ENCODE results near the gene ZNF428. TPM values are rescaled to one million over a fixed set of nuclear protein-coding genes. Genes with fewer than 3 reads are reported as not detected.

ZNF428 gene
- total RNA-seq, 2 experiments from 2014 or later: 28.5 to 98.1 TPM

- peak overlapping the region; percentile 86 for H3K4me3 ChIP-seq (ENCODE audit: low read depth, low read length, poor library complexity, severe bottlenecking)
- no TSS peak for BruUV-seq (replicated peaks)
- ChIA-PET POLR2A (interaction anchor here (0.5 to 1.0 kb wide), 3 partner anchors 20 to 40 kb away, joined by 3 to 4 read pairs (median 3); partner anchors contain the start of gene XRCC1), CTCF (ENCODE audit: unreplicated experiment) (interaction anchor here (0.5 to 1.1 kb wide), 5 partner anchors 39 to 90 kb away, joined by 3 to 6 read pairs (median 3); no protein-coding TSS in a partner anchor)
- H4K20me1 ChIP-seq (ENCODE audit: insufficient read depth, low read length): no peaks in the 10 kb centered on the region; the same call in 1 of the 2 replicates
- H3K36me3 ChIP-seq (ENCODE audit: insufficient read depth, low read length): peaks cover 26% of the 10 kb centered on the region
- H3K4me1 ChIP-seq (ENCODE audit: insufficient read depth, low read length, poor library complexity, severe bottlenecking): peaks cover 16% of the 10 kb centered on the region
- no peaks in the 10 kb centered on the region for H3K9me2 ChIP-seq (ENCODE audit: insufficient read depth, low read length)
- peak overlapping the region; percentile 79 for H3K4me2 ChIP-seq (ENCODE audit: low read length)
- peak overlapping the region; percentile 29; the same call in 1 of the 2 replicates for H2AFZ ChIP-seq (ENCODE audit: low read length)
- peak; percentile 81 for DNase-seq (ENCODE audit: low spot score)
- TF ChIP-seq EZH2phosphoT487 (IDR thresholded peaks at IDR 0.05; ENCODE audit: borderline replicate concordance, low read depth, low read length) (no peak), CTCF (conservative IDR thresholded peaks at IDR 0.05; ENCODE audit: low read length) (peak; percentile 85)
- H3K9me3 ChIP-seq (ENCODE audit: low read length): no peaks in the 10 kb centered on the region
- intact Hi-C loops (cut with micrococcal nuclease; ENCODE audit: unreplicated experiment): loop anchor here (10.0 kb wide), 2 partner anchors 60 to 150 kb away; partner anchors contain the start of gene ZNF575
- peak overlapping the region; percentile 26 for H3K27ac ChIP-seq (ENCODE audit: low read depth, low read length, poor library complexity, severe bottlenecking)
- H3K79me2 ChIP-seq (ENCODE audit: insufficient read depth, low read depth, low read length): peaks cover 32% of the 10 kb centered on the region
Observed at GRCh38 chr19:43594710-43595604, 24.5 kb downstream of the ZNF428 start.

DNA sequence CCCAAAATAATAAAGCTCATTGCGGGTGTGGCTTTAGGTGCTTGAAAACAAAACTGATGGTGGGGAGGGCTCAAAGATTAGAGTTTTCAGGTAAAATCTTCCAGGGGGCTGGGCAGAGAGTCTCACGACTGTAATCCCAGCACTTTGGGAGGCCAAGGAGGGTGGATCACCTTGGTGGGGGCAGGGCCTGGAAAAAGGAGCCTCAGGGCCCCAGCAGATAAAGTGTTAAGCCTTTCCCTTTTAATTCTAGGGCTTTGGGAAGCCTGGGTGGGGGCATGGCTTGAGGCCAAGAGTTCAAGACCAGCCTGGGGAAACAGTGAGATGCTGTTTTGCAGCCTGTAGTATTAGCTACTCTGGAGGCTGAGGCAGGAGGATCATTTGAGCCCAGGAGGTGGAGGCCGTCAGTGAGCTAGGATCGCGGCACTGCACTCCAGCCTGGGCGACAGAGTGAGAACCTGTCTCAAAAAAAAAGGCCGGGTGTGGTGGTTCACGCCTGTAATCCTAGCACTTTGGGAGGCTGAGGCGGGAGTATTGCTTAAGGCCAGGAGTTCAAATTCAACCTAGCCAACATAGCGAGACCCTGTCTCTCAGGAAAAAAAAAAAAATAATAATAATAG lies 25.2 kb downstream of the ZNF428 start:
- H3K9me3 ChIP-seq (ENCODE audit: low read length): no peaks in the 10 kb centered on the region
- CTCF ChIA-PET (ENCODE audit: unreplicated experiment): interaction anchor here (0.5 to 1.0 kb wide), 4 partner anchors 39 to 89 kb away, joined by 3 to 6 read pairs (median 4); no protein-coding TSS in a partner anchor
- peak overlapping the region; percentile 79; the same call in 1 of the 2 replicates for H3K4me2 ChIP-seq (ENCODE audit: low read length)
- peaks cover 29% of the 10 kb centered on the region for H3K79me2 ChIP-seq (ENCODE audit: insufficient read depth, low read depth, low read length)
- BruUV-seq (replicated peaks): no TSS peak
- peak overlapping the region; percentile 86 for H3K4me3 ChIP-seq (ENCODE audit: low read depth, low read length, poor library complexity, severe bottlenecking)
- peaks cover 20% of the 10 kb centered on the region for H3K4me1 ChIP-seq (ENCODE audit: insufficient read depth, low read length, poor library complexity, severe bottlenecking)
- H3K36me3 ChIP-seq (ENCODE audit: insufficient read depth, low read length): peaks cover 18% of the 10 kb centered on the region
- no peak overlapping the region for H3K27ac ChIP-seq (ENCODE audit: low read depth, low read length, poor library complexity, severe bottlenecking)
- no peak for DNase-seq (ENCODE audit: low spot score)
- no peak overlapping the region for H2AFZ ChIP-seq (ENCODE audit: low read length)
- TF ChIP-seq EZH2phosphoT487 (IDR thresholded peaks at IDR 0.05; ENCODE audit: borderline replicate concordance, low read depth, low read length) (no peak), CTCF (conservative IDR thresholded peaks at IDR 0.05; ENCODE audit: low read length) (no peak)
- H4K20me1 ChIP-seq (ENCODE audit: insufficient read depth, low read length): no peaks in the 10 kb centered on the region; the same call in 1 of the 2 replicates
- POLR2A ChIA-PET: interaction anchor here (0.5 to 1.0 kb wide), 3 partner anchors 19 to 39 kb away, joined by 3 to 4 read pairs (median 3); partner anchors contain the start of gene XRCC1
- intact Hi-C loops (cut with micrococcal nuclease; ENCODE audit: unreplicated experiment): loop anchor here (10.0 kb wide), 2 partner anchors 59 to 149 kb away; partner anchors contain the start of gene ZNF575
- no peaks in the 10 kb centered on the region for H3K9me2 ChIP-seq (ENCODE audit: insufficient read depth, low read length)
